ENCODE measurements around the gene CNKSR1. TPM values are rescaled to one million over a fixed set of nuclear protein-coding genes. Genes with fewer than 3 reads are reported as not detected.

CNKSR1 gene
- total and polyA plus RNA-seq, 2 of the 8 experiments (the other 6 are each of a cell fraction or from before 2014, with no cell fraction given) = 13.9 to 14.5 TPM

GRCh38 chr1:26221094-26221493 is 43.8 kb downstream of the CNKSR1 start (continued):
- TF ChIP-seq TEAD4 (IDR thresholded peaks at IDR 0.05; ENCODE audit: low read depth, low read length) = no peak
- no peak for TF ChIP-seq GABPA (IDR thresholded peaks at IDR 0.05; ENCODE audit: borderline replicate concordance, insufficient read depth, low read length)
- TF ChIP-seq PHF8 (conservative IDR thresholded peaks at IDR 0.05; ENCODE audit: low read depth, low read length) = no peak
